Hepatocyte (in vitro differentiated cells): ENCODE measurements around the gene ANAPC10.

Experiments
- EZH2 ChIP-seq: fragments of 200-600 bp; sonication (generic); IDR thresholded peaks from 2 replicates; pipeline ENCODE4 v1.6.1; 2016; ENCODE audit warnings: antibody characterized with exemption, mild to moderate bottlenecking, borderline replicate concordance
- TF ChIP-seq, protein P1 (sequence below): fragments of 200-600 bp; sonication (generic); IDR thresholded peaks from 2 replicates; pipeline ENCODE4 v1.5.1; 2016; ENCODE audit warnings: antibody characterized with exemption, mild to moderate bottlenecking; ENCODE audit not compliant: poor library complexity

GRCh38 chr4:145075742-145076468 is 22.1 kb downstream of the ANAPC10 start:
- TF ChIP-seq, protein P1, sequence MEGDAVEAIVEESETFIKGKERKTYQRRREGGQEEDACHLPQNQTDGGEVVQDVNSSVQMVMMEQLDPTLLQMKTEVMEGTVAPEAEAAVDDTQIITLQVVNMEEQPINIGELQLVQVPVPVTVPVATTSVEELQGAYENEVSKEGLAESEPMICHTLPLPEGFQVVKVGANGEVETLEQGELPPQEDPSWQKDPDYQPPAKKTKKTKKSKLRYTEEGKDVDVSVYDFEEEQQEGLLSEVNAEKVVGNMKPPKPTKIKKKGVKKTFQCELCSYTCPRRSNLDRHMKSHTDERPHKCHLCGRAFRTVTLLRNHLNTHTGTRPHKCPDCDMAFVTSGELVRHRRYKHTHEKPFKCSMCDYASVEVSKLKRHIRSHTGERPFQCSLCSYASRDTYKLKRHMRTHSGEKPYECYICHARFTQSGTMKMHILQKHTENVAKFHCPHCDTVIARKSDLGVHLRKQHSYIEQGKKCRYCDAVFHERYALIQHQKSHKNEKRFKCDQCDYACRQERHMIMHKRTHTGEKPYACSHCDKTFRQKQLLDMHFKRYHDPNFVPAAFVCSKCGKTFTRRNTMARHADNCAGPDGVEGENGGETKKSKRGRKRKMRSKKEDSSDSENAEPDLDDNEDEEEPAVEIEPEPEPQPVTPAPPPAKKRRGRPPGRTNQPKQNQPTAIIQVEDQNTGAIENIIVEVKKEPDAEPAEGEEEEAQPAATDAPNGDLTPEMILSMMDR = no peak
- TF ChIP-seq EZH2 = no peak
